CD4-positive, alpha-beta T cell treated with Interleukin-21 for 1 hour (primary cell): ENCODE data around the gene LRRC4B.
"Not testable (repeated sequence)": the region's sequence is repeated elsewhere in the genome, so short reads cannot be mapped to it uniquely, and the experiment has no call there.

Source experiments
- DNase-seq: peaks from one replicate; pipeline ENCODE4 v3.0.0-alpha.2; 2020

Gene LRRC4B

DNA sequence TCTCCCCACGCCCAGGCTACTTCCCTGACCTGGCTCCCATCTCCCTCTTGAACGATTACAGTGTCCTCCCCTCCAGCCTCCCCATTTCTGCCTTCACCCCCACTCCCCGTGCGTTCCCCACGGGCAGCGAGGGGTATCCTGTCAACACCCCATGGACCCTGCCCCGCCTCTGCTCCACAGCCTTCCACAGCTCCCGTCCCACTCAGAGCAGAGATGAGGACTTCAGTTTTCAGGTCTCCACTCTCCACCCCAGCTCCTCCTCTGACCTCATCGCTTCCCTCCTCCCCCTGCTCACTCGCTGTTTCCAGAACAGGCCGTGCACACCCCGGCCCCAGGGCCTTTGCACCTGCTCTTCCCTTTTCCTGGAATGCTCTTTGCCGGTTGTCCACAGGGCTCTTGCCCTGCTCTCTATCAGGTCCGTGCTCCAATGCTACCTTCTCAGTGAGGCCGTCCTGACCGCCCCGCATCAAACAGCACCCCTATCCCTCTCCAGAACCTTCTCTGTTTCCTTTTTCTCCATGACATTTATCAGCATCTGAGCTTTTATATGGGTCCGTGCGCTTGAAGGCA, 15.0 kb downstream of the LRRC4B start:
- DNase-seq, result no peak

DNA sequence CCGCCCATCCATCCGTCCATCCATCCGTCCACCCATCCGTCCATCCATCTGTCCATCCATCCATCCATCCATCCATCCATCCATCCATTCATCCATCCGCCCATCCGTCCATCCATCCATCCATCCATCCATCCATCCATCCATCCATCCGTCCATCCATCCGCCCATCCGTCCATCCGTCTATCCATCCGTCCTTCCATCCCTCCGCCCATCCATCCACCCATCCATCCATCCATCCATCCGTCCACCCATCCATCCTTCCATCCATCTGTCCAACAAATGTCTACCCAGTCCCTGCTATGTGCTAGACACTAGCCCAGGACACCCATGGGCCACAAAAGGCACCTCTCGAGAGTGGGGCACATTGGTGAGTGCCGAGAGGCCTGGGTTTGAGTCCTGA, 15.7 kb downstream of the LRRC4B start:
- DNase-seq, result no peak

DNA sequence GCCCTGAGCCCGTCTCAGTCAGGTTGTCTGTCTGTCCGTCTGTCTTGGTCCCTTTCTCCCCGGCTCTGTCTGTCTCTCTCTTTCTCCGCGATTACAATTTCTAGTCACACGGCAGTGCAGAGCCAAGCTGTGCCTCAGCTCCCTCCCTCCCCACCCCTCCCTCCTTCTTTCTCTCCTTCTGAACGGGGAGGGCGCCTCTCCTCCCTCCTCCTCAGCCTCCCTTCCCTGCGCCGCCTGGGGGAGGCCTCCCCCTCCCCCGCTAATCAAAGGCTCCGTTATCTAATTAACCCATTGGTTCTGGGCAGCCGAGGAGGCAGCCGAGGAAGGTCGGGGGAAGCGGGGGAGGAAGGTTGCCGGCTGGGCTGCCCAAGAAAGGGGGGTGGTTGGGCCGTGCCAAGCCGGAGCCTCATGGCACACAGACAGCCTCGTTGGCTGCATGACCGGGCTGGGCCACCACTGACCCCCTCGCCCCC, 16.5 kb downstream of the LRRC4B start:
- no peak for DNase-seq

DNA sequence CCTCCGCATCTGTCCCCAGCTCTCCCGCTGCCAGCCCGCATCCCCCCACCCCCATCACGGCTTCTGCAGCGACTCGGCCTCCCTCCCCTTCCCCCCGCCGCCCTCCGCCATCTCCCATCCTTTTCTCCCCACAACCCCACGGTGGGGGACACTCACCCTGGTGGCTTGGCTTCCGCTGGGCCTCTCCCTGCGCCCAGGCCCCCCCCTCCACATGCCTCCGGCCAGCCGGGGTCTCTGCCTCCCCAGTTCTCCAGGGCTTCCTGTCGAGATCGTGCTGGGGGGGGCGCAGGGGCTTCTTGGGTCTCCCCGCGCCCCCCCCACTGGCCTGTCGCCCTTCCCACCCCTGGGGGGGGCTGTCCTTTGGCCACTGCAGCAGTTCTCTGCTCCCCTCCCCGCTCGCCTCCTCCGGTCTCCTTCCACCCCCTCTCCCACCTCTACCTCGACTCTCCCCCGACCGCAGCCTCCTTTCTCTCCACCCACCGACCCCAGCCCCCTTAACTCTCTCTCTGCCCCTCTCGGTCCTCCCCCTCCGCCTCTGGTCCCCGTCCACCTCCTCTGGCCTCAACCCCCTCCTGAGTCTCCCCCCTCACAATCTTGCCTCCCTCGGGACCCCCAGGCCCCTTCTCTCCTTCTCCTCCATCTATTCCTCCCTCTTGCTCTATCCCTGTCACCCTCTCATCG, 17.1 kb downstream of the LRRC4B start:
- DNase-seq, result no peak

DNA sequence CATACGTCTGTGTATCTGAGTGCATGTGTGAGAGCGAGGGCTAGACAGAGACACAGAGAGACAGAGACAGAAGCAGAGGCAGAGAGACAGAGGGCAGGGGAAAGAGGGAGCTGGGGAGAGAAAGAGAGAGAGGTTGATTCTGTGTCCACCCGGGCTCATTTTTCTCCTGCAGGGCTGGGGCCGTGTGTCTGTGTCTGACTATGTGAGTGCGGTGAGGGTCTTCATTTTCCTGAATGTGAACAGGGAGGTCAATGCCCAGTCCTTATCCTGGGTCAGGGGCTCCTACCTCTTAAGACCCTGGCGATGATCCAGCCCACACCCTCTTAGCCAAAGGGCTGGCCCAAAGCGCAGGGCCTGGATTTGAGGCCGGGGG, 17.7 kb downstream of the LRRC4B start:
- no peak for DNase-seq

DNA sequence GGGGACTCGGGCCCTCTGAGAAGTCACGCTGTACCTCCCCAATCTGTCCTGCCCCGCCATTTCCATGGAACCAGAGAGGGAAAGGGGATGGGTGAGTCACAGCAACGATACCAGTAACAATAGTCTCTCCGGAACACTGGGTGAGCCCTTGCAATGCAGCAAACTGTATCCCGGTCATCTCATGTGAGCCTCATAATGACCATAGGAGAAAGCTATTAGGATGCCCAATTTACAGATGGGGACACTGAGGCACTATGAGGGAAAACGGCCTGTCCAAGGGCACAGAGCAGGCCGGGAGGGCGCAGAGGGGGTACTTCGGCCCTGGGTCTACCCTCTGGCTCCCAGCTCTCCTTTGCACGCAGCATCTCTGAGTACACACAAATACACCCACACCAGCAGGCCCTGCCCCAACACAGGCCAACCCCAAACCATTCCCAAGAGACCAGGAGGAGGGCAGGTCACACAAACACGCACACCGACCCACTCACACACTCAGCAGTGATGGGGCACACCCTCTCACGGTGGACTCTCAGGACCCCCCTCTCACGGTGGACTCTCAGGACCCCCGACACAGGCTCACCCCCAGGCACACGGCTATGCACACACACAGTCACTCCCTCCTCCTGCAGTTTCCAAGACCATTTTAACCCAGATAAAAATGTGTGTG, 18.2 kb downstream of the LRRC4B start:
- no peak for DNase-seq

DNA sequence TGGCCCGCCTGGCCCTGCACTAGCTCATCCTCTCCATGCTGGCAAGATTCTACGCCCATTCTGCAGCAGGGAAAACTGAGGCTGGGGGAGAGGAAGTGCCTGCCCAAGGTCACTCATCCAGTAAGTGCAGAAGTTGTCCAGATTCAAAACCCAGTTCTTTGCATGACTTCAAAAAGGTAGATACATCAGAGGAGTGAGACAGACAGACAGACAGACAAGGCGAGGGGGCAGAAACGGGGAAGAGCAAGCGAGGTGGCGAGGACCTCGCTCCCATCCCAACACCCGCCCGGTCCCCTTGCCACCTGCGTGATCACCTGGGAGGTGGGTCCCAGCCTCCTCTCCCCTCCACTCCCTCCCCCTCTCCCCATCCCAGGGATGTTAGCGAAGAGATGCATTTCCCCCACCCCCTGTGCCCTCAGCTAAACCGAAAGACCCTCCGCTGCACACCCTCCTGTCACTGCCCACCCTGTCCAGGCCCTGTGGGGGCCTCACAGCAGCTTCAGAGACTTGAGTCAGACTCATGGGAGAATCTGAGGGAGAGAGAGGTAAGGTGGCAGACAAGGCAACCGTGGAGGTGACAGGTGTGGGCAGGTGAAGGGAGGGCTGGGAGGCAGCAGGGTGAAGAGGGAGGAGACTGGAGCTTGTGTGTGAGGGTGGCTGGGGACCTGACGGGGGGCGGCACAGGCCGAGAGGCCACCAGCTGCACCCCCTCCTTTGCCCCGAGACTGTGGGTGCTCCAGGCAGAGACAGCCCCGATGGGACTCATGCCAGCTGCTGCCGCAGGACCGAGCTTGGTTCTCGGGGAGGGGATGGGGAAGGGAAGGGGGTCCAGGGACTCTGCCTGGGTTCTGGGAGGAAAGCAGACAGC, 18.9 kb downstream of the LRRC4B start:
- no peak for DNase-seq

DNA sequence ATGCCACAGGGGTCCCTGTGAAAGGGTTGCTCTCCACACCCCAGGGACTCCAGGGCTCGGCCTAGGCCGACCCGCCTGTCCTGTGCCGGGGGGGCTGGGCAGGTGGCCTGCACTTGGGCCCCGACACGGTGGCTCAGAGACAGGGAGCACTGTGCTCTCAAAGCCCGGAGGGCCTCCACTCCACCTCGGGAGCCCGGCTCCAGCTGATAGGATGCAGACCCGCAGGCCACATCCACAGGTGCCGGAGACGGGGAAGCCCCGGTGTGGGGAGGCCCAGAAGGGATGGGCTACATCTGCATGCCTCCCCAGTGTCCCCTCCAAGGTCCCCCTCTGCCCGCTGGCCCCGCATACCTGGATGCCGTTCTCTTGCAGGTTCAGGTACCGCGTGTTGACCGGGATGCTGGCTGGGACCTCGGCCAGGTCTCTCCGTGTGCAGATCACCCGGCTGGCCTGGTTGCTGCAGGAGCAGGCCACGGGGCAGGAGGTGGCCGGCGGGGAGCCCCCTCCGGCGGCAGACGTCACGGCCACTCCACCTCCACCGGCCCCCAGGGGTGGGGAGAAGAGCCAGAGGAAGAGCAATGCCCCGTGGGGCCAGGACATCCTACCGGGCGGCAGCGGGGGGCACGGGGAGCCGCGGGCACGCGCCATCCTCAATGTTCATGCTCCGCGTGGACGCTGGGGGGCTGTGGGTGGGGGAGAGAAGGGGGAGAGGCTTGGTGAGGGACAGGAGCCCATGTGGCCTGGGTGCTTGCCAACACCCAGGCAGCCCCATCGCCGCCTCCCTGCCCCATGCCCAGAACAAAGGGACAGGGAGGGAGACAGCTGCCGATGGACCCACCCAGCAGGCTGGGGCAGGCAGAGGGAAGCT, 19.8 kb downstream of the LRRC4B start:
- no peak for DNase-seq

DNA sequence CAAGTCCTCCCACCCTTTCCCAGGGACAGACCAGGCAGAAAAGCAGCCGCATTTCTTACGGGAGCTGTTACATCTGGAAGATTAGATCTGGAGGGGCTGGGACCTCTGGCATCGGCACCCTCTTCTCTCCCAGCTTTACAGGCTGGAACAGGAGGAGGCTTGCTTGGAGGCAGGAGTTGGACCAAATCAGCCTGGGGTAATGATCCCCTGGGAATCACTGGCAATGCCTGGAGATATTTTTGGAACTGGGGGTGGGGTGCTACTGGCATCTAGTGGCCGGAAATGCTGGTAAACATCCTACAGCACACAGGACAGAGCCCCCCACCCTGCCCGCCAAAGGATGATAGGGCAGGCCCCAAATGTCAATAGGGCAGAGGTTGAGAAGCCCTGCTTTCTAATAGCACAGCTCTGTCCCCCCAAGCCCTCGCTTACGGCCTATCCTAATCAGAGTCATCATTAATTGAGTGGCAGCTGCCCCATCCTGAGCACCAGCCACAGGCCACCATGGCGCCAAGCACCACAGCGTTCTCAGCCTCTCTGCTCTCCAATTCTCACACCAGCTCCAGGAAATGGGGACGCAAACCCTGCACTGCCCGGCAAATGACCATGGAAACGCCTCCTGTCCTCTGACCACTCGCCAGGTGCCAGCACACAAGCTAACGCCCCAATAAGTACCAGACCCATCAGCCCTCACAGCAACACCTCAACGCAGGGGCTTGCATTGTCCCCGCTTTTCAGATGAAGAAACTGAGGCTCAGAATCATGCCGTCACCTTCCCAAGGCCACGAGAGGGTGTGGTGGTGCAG, 20.6 kb downstream of the LRRC4B start:
- DNase-seq, result no peak

DNA sequence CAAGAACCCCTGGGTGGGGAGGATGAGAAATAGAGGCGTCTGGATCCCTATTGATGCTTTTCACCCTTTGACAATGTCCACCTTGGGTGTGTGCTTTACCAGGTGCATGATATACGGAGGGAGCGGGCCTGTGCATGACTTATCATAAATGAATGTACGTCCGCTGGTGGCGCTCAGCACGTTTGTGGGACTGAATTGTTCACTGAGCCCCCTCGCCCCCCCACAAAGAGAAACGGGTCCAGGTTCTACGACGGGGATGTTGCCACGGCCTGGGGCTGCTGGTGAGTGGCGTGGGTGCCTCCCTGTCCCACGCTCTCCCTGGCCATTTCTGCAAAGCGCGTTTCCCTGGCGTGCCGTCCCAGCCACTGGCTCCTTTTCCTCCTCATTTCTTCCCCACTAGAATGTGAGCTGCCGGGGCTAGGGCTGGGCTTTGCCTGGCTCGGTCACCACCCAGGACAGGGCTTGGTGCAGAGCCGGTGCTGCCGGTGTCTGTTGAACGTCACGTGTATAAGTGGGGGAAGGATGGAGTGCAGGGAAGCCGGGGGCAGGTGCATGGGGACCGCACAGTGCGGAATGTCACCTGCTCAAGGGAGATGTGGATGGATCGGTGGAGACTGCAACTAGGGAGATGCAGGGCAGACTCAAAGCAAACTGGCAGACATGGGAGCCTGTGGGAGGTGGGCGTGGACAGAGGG, 21.6 kb downstream of the LRRC4B start:
- no peak for DNase-seq

DNA sequence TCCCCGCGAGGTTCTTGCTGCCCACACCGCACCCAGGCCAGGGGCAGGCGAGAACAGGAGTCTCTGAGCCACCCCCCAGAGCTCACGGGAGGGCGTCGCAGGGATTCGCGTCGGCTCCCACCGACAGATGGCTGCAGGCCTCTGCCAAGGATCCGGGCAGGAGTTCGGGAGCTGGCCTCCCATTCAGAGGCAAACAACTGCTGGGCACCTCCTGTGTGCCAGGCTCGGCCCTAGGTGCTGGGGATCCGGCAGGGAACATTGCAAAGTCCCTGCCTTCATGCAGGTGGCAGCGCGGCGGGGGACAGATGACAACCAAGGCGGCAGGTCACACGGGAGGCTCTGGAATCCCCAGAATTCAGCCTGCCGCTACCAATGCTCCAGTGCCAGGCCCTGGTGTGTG, 25.3 kb downstream of the LRRC4B start:
- DNase-seq, result no peak

DNA sequence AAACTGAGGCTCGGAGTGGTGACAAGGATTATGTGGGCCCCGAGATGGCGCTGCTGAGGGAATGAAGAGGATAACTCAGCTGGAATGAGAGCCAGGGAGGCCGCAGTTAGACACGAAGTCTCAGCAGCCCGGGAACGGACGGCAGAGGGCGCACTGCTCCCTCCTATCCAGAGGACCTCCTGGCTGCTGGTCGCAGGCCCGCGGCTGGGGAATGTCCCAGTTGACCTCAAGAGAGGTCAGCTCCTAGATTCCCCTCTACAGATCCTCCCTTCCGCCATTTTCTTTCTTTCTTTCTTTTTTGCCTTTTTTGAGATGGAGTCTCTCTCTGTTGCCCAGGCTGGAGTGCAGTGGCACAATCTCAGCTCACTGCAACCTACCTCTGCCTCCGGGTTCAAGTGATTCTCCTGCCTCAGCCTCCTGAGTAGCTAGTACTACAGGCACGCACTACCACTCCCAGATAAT, 30.4 kb downstream of the LRRC4B start:
- peak; percentile 50 for DNase-seq

DNA sequence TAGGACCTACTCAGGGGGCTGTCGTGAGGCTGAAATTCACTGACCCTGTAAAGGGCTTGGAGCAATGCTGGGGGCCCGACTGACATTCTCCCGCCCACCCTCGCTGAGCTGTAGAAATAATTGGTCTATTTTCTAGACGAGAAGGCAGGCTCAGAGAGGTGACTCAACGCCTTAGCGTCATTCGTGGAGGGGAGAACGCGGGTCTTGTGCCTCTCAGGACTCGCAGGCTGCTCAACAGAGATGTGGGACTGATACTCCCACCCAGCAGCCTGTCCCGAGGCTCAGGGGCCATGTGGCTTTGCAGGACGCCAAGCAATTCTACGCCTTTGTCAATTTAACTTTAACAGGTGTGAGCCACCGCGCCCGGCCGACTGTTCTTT, 30.9 kb downstream of the LRRC4B start:
- DNase-seq, result no peak

DNA sequence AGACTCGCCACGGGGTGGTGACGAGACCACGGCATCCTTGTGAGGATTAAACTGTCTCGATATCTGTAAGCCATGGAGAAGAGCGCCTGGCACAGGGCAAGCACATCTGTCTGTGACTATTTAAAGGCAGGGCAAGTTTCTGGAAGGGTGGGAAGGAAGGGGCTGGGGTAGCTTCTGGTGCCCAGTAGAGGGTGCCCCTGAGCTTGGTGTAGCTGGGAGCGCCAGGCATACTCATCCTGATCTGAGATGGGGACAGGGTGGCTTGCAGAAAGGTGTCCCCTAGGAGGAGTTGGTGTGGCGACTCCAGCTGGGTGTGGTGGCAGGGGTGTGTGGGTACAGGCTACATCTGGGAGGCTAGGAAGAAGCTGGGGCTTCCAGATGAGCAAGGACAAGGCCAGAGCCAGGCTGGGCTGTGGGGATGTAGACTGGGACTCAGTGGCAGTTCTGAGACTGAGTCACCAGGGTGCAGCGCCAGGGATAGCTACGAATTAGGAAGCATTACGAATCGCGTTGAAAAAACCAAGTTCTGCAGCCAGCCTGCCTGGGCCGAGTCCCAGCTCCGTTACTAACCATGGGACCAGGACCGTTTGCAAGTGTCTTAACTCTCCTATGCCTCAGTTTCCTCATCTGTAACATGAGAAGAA, 31.5 kb downstream of the LRRC4B start:
- no peak for DNase-seq

DNA sequence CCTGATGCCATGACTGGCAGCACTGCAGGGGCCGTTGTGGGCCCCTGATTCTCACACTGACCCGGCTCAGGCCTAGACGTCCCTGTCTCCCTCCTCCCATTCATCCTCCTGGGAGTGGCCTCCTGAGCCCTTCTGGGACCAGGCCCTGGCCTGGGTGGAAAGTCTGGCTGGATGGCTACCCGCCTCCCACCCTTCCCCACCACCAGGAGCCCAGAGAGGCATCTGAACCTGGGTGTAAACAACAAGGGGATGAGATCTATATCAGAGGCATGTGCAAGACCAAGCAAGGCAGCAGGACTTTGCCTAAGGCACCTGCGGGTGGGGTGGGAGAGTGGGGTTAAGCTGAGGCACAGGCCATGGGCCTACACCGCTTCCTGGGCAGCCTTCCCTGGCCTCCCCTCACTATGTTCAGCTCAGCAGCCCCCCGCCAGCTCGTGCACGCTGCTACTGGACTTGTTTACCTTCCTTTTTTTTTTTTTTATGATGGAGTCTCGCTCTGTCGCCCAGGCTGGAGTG, 32.5 kb downstream of the LRRC4B start:
- DNase-seq, result no peak

DNA sequence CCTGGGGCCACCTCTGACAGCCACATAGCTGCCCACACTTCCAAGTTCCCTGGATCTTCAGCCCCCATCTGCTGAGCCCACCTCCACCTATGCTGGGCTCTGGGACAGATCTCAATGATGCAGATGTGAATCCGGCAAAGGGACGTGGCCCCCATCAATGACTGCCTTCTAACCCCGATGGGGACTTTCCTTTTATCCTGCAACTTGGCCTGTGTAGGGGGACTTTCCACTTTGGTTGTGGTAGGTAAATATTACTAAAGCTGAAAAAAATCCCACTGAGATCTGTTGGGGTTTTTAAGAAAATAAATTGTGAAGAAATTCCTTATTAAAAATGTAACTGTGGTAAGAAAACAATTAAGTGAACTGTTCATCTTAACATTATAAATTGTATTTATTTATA, 33.8 kb downstream of the LRRC4B start:
- no peak for DNase-seq

DNA sequence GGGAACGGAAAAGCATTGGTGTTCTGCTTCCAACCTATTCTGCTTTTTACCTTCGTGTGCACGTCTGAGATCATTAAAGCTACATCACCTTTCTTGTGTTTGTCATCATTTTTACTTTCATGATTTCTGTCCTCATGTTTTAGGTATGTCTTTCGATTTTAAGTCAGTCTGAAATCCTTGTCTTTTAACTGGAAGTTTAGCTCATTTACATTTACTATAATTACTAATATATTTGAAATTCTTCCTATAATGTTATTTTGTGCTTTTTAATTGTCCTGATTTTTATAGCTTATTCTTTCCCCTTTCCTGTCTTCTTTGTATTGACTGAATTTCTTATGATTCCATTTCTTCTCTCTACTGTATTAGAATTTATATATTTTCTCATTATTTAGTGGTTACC, 35.3 kb downstream of the LRRC4B start:
- DNase-seq, result no peak

DNA sequence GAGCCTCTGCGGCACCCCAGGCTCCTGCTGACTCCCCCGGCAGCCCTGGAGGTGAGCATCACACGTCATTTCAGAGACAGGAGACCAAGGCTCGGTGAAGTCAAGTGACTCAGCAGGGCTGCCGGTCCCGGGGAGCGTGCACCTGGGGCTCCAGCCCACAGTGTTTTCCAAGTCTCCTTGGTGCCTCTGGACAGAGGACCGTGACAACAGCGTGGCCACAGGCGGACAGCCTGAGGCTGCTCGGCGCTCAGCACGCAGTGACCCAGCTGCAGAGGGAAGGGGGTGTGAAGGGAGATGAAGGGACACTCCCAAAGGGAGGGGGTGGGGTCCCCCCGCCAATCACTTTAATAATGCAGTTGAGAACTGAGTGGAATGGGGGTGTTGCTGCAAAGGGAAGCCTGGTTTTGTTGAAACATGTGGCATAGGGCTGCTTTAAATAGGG, 37.0 kb downstream of the LRRC4B start:
- no peak for DNase-seq

DNA sequence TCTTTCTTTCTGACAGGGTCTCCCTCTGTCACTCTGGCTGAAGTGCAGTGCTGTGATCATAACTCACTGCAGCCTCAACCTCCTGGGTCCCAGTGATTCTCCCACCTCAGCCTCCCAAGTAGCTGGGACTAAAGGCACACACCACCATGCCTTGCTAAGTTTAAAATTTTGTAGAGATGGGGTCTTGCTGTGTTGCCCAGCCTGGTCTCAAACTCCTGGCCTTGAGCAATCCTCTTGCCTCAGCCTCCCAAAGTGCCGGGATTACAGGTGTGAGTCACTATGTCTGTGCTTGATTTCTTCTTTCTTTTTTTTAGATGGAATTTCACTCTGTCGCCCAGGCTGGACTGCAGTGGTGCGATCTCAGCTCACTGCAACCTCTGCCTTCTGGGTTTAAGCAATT, 40.2 kb downstream of the LRRC4B start:
- not testable (repeated sequence) for DNase-seq

DNA sequence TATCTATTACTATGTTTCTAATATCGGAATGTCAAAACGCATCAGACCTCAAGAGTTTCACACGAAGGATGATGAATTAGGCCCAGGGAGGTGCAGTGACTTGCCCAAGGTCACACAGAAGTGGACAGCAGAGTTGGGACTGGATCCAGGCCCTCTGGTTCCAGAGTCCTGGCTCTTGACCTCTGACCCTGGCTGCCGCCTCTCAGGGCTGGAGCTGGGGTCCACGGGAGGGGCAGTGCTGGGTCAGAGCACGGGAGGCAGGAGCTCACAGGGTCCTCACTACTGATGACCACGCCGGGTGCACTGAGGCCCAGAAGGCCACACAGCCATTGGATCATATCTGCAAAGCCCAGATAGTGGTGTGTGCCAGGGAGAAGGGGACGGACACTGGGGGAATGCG, 45.4 kb downstream of the LRRC4B start:
- DNase-seq, result no peak
